OCI-M1 (cell line): ENCODE data around the gene KCND2.
"Not testable (repeated sequence)": the region's sequence is repeated elsewhere in the genome, so short reads cannot be mapped to it uniquely, and the experiment has no call there.

Experiments
- DNase-seq: peaks from one replicate; lab custom pipeline; 2025; lab: John Stamatoyannopoulos, UW

Gene KCND2

GRCh38 chr7:120502132-120502531, 229.2 kb downstream of the KCND2 start:
- DNase-seq, result no peak

- DNase-seq, result no peak
Measured at GRCh38 chr7:120502825-120503224, 229.8 kb downstream of the KCND2 start.

GRCh38 chr7:120504386-120504785, 231.4 kb downstream of the KCND2 start:
- no peak for DNase-seq

GRCh38 chr7:120505770-120506169, 232.8 kb downstream of the KCND2 start:
- DNase-seq, result no peak

- no peak for DNase-seq
Measured at GRCh38 chr7:120512701-120513100, 239.7 kb downstream of the KCND2 start.

GRCh38 chr7:120519224-120519623, 246.2 kb downstream of the KCND2 start:
- DNase-seq, result no peak

GRCh38 chr7:120521761-120522737, 249.1 kb downstream of the KCND2 start:
- no peak for DNase-seq

- no peak for DNase-seq
Measured at GRCh38 chr7:120523985-120524384, 251.0 kb downstream of the KCND2 start.

- DNase-seq, result no peak
Measured at GRCh38 chr7:120526902-120527509, 254.0 kb downstream of the KCND2 start.

GRCh38 chr7:120529736-120530135, 256.8 kb downstream of the KCND2 start:
- DNase-seq, result no peak

GRCh38 chr7:120538335-120538734, 265.4 kb downstream of the KCND2 start:
- DNase-seq, result no peak

- no peak for DNase-seq
Measured at GRCh38 chr7:120539321-120539720, 266.3 kb downstream of the KCND2 start.

- DNase-seq, result no peak
Measured at GRCh38 chr7:120547605-120548004, 274.6 kb downstream of the KCND2 start.

GRCh38 chr7:120550494-120551048, 277.6 kb downstream of the KCND2 start:
- peak; percentile 1 for DNase-seq

GRCh38 chr7:120553491-120553890, 280.5 kb downstream of the KCND2 start:
- no peak for DNase-seq

GRCh38 chr7:120554960-120555571, 282.1 kb downstream of the KCND2 start:
- DNase-seq, result peak; percentile 69

GRCh38 chr7:120564145-120564544, 291.2 kb downstream of the KCND2 start:
- DNase-seq, result no peak

GRCh38 chr7:120567204-120567603, 294.2 kb downstream of the KCND2 start:
- no peak for DNase-seq

GRCh38 chr7:120578657-120579056, 305.7 kb downstream of the KCND2 start:
- not testable (repeated sequence) for DNase-seq

- DNase-seq, result peak; percentile 2
Measured at GRCh38 chr7:120582916-120583315, 309.9 kb downstream of the KCND2 start.

GRCh38 chr7:120583899-120584586, 311.1 kb downstream of the KCND2 start:
- no peak for DNase-seq

- DNase-seq, result no peak
Measured at GRCh38 chr7:120586571-120586970, 313.6 kb downstream of the KCND2 start.
